A673 (cell line): ENCODE measurements around the gene ABCA2. TPM values are rescaled to one million over a fixed set of nuclear protein-coding genes. Genes with fewer than 3 reads are reported as not detected.

Experiments used
- BruUV-seq: library from RNA; stranded (reverse); fragments of 400-500 nt; replicated peaks from 2 replicates; lab custom pipeline; 2021; lab: Mats Ljungman, UMichigan
- CTCF ChIA-PET: fragments of 300-600 bp; sonication (Branson Sonifier 250); formaldehyde crosslinking; loops from one replicate; lab custom pipeline; 2022; ENCODE audit warnings: antibody characterized with exemption; lab: Charles Lee
- POLR2A ChIA-PET: fragments of 300-600 bp; sonication (Branson Sonifier 250); formaldehyde crosslinking; loops from one replicate; lab custom pipeline; 2022; ENCODE audit warnings: antibody characterized with exemption; ENCODE audit not compliant: low non-redundant PET; lab: Charles Lee
- DNase-seq: peaks from one replicate; pipeline ENCODE4 v3.0.0-alpha.2; 2015; ENCODE audit warnings: low spot score
- H3K27ac ChIP-seq: fragments of 200-600 bp; sonication (generic); 2 replicates; pipeline ENCODE4 v1.5.1; 2016; ENCODE audit warnings: mixed run types, low read depth, mild to moderate bottlenecking, mixed read lengths, antibody characterized with exemption, low read length; ENCODE audit not compliant: poor library complexity, severe bottlenecking
- H3K27me3 ChIP-seq: fragments of 200-600 bp; sonication (generic); replicated peaks from 2 replicates; pipeline ENCODE4 v1.6.1; 2017; ENCODE audit warnings: mixed run types, low read depth, mild to moderate bottlenecking, mixed read lengths, antibody characterized with exemption, low read length; ENCODE audit not compliant: insufficient read depth, poor library complexity
- H3K36me3 ChIP-seq: fragments of 200-600 bp; sonication (generic); 2 replicates; pipeline ENCODE4 v1.6.1; 2016; ENCODE audit warnings: mixed run types, mild to moderate bottlenecking, mixed read lengths, antibody characterized with exemption, low read length; ENCODE audit not compliant: insufficient read depth, poor library complexity, severe bottlenecking
- H3K4me1 ChIP-seq: fragments of 200-600 bp; sonication (generic); 2 replicates; pipeline ENCODE4 v1.6.1; 2017; ENCODE audit warnings: mixed run types, mild to moderate bottlenecking, mixed read lengths, antibody characterized with exemption, low read length; ENCODE audit not compliant: insufficient read depth, poor library complexity, severe bottlenecking
- H3K4me3 ChIP-seq: fragments of 200-600 bp; sonication (generic); 2 replicates; pipeline ENCODE4 v1.5.1; 2016; ENCODE audit warnings: low read depth, mixed run types, mild to moderate bottlenecking, mixed read lengths, low read length; ENCODE audit not compliant: poor library complexity, severe bottlenecking
- H3K9me3 ChIP-seq: fragments of 200-600 bp; sonication (generic); 2 replicates; pipeline ENCODE4 v1.6.1; 2016; ENCODE audit warnings: mixed run types, low read depth, mild to moderate bottlenecking, mixed read lengths, antibody characterized with exemption, low read length; ENCODE audit not compliant: poor library complexity, severe bottlenecking
- CTCF ChIP-seq: fragments of 300-800, 200-600 bp; sonication (generic); conservative IDR thresholded peaks from 2 replicates; pipeline ENCODE4 v1.5.1; 2017; ENCODE audit warnings: low read depth, mild to moderate bottlenecking, antibody characterized with exemption, low read length, moderate library complexity, mixed read lengths
- EZH2 ChIP-seq: fragments of 200-600 bp; sonication (generic); IDR thresholded peaks from 2 replicates; pipeline ENCODE4 v1.6.1; 2017; ENCODE audit warnings: borderline replicate concordance, low read depth, mild to moderate bottlenecking, mixed read lengths, antibody characterized with exemption, low read length; ENCODE audit not compliant: poor library complexity, severe bottlenecking
- intact Hi-C: fragments of 100-400 bp; cut with micrococcal nuclease; formaldehyde crosslinking; loops from one replicate; pipeline ENCODE4 v1.10.0; 2022; ENCODE audit not compliant: unreplicated experiment
- total RNA-seq: library from RNA; stranded (reverse); gene quantifications from 2 replicates; pipeline ENCODE4 v1.2.3, GENCODE V29; 2021

ABCA2 gene
- total RNA-seq, 1 experiment from 2014 or later: 27.8 TPM

- intact Hi-C loops: no loop called here
- CTCF ChIA-PET: interaction anchor here (0.6 to 1.1 kb wide), 5 partner anchors 14 to 231 kb away, joined by 3 to 14 read pairs (median 6); partner anchors contain the start of gene TPRN
- peak; percentile 94 for DNase-seq
- peaks cover 26% of the 10 kb centered on the region for H3K4me1 ChIP-seq
- TSS peak; percentile 90 for BruUV-seq
- peaks cover 7% of the 10 kb centered on the region for H3K36me3 ChIP-seq
- no peak for TF ChIP-seq EZH2
- TF ChIP-seq CTCF: no peak
- no peaks in the 10 kb centered on the region for H3K9me3 ChIP-seq
- H3K4me3 ChIP-seq: peak within 1 kb of the TSS; percentile 75
- H3K27ac ChIP-seq: peak within 1 kb of the TSS; percentile 88
- POLR2A ChIA-PET: no interaction called here
- no peaks in the 10 kb centered on the region for H3K27me3 ChIP-seq
Measured at GRCh38 chr9:136991993-136992818, 35.8 kb downstream of the ABCA2 start, which contains the start of gene PAXX. Gene PAXX, plus strand, starts transcription at chr9:136992422. Its CDS starts 22 bp downstream, at chr9:136992444.

GRCh38 chr9:136990242-136990911 lies 37.7 kb downstream of the ABCA2 start:
- intact Hi-C loops: no loop called here
- BruUV-seq: no TSS peak
- ChIA-PET POLR2A (no interaction called here), CTCF (no interaction called here)
- no peak for TF ChIP-seq EZH2
- TF ChIP-seq CTCF: no peak
- H3K27ac ChIP-seq: no peak overlapping the region
- no peak overlapping the region for H3K4me3 ChIP-seq
- H3K36me3 ChIP-seq: peaks cover 7% of the 10 kb centered on the region
- H3K4me1 ChIP-seq: peaks cover 13% of the 10 kb centered on the region
- DNase-seq: no peak
- H3K9me3 ChIP-seq: no peaks in the 10 kb centered on the region
- H3K27me3 ChIP-seq: no peaks in the 10 kb centered on the region

GRCh38 chr9:136988872-136989271 lies 39.2 kb downstream of the ABCA2 start:
- Histone ChIP-seq H3K36me3 (peaks cover 6% of the 10 kb centered on the region), H3K9me3 (no peaks in the 10 kb centered on the region), H3K27ac (no peak overlapping the region), H3K4me1 (peaks cover 11% of the 10 kb centered on the region), H3K4me3 (no peak overlapping the region), H3K27me3 (no peaks in the 10 kb centered on the region)
- CTCF ChIA-PET: no interaction called here
- no TSS peak for BruUV-seq
- POLR2A ChIA-PET: no interaction called here
- intact Hi-C loops: no loop called here
- DNase-seq: no peak
- TF ChIP-seq EZH2: no peak
- no peak for TF ChIP-seq CTCF
